Chondrocyte (in vitro differentiated cells): ENCODE measurements around the gene CHIT1. TPM values are rescaled to one million over a fixed set of nuclear protein-coding genes. Genes with fewer than 3 reads are reported as not detected.

ENCODE experiments used
- DNase-seq: peaks from one replicate; pipeline ENCODE4 v3.0.0; 2021; ENCODE audit warnings: mixed read lengths, low spot score
- H3K27ac Mint-ChIP-seq: one replicate; pipeline ENCODE4 v1.8.0; 2021; ENCODE audit warnings: mild to moderate bottlenecking, moderate library complexity, mixed read lengths; ENCODE audit not compliant: unreplicated experiment
- H3K27me3 Mint-ChIP-seq: 2 replicates; pipeline ENCODE4 v1.8.0; 2021; ENCODE audit warnings: low read depth, mixed read lengths
- H3K36me3 Mint-ChIP-seq: 2 replicates; pipeline ENCODE4 v1.8.0; 2021; ENCODE audit warnings: low read depth, mixed read lengths
- H3K4me1 Mint-ChIP-seq: 2 replicates; pipeline ENCODE4 v1.8.0; 2021; ENCODE audit warnings: low read depth, mild to moderate bottlenecking, mixed read lengths
- H3K4me3 Mint-ChIP-seq: one replicate; pipeline ENCODE4 v1.8.0; 2021; ENCODE audit warnings: mild to moderate bottlenecking, moderate library complexity, mixed read lengths; ENCODE audit not compliant: unreplicated experiment
- H3K9me3 Mint-ChIP-seq: 2 replicates; pipeline ENCODE4 v1.8.0; 2021; ENCODE audit warnings: low read depth, mixed read lengths
- CTCF ChIP-seq: fragments of 200-600 bp; sonication (generic); IDR thresholded peaks from 2 replicates; pipeline ENCODE4 v1.5.0; 2021; ENCODE audit warnings: antibody characterized with exemption, mild to moderate bottlenecking, moderate library complexity
- total RNA-seq: library from RNA; stranded (reverse); gene quantifications from 3 replicates; pipeline ENCODE4 v1.2.1, GENCODE V29; 2021

CHIT1 gene
- total RNA-seq, 1 donor from 2014 or later: not detected

DNA sequence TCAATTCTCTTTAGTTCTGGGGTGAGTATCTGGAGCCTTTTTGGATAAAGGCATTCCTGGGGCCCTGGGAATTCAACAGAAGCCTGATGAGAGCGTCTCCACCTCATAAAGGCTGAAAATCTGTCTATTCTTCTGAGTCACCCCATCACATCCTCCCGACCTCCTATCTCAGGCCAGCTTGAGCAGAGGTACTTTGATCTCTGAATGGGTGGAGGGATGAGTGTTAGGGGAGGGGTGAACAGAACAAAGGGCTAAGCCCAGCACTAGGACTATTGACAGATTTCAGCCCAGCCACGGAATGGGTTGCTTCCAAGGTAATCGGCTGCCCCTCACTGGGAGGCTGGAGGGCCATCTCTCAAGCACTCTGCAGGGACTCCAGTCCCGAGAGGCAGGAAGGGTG is 51.4 kb downstream of the CHIT1 start:
- H3K36me3 Mint-ChIP-seq: no peaks in the 10 kb centered on the region
- no peaks in the 10 kb centered on the region for H3K9me3 Mint-ChIP-seq
- no peak for TF ChIP-seq CTCF
- no peaks in the 10 kb centered on the region for H3K27me3 Mint-ChIP-seq
- H3K4me1 Mint-ChIP-seq: peaks cover 19% of the 10 kb centered on the region
- no peak for DNase-seq
- no peak overlapping the region for H3K27ac Mint-ChIP-seq
- no peak overlapping the region for H3K4me3 Mint-ChIP-seq

GRCh38 chr1:203177470-203178039 is 51.9 kb downstream of the CHIT1 start:
- H3K9me3 Mint-ChIP-seq: no peaks in the 10 kb centered on the region
- H3K4me3 Mint-ChIP-seq: no peak overlapping the region
- no peaks in the 10 kb centered on the region for H3K36me3 Mint-ChIP-seq
- no peak overlapping the region for H3K27ac Mint-ChIP-seq
- no peak for TF ChIP-seq CTCF
- H3K27me3 Mint-ChIP-seq: no peaks in the 10 kb centered on the region
- peaks cover 19% of the 10 kb centered on the region for H3K4me1 Mint-ChIP-seq
- no peak for DNase-seq

- peaks cover 2% of the 10 kb centered on the region for H3K27me3 Mint-ChIP-seq
- H3K27ac Mint-ChIP-seq: no peak overlapping the region
- no peak for TF ChIP-seq CTCF
- no peaks in the 10 kb centered on the region for H3K36me3 Mint-ChIP-seq
- no peaks in the 10 kb centered on the region for H3K9me3 Mint-ChIP-seq
- no peak overlapping the region for H3K4me3 Mint-ChIP-seq
- no peak for DNase-seq
- H3K4me1 Mint-ChIP-seq: peaks cover 19% of the 10 kb centered on the region
These were observed 52.5 kb downstream of the CHIT1 start for GRCh38 chr1:203177036-203177405.

DNA sequence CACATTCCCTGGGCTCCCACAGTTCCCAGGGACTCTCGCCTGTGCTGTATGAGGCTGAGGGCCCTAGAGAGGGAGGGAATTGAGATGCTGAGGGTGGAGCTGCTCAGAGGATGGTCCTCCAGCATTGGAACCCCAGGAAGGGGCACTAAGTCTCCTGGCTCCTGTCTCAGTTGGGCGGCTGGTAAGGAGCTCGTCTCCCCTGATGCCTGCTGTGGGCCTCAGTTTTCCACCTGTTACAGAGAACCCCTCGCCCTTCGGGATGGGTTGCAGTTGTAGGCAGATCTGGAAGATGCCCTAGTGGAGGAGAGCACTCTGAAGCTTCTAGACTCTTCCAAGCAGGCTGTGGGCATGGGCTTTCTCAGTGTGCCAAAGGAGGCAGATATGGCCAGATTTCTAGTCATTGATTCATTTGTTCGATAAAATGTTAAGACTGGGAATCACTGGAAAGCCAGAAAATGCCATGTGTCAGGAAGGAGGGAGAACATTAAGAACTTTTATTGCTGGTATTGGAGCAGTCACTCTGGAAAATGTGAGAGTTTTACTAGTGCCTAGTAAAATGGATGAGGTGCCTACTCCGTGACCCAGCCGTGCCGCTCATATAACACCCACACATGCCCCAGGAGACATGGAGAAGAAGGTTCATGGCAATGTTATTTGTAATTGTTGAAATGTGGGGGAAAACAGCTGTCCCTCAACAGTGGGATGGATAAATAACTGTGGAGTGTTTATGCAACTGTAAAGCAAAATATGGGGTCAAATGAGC is 53.0 kb downstream of the CHIT1 start:
- H3K27me3 Mint-ChIP-seq: peaks cover 2% of the 10 kb centered on the region
- H3K4me1 Mint-ChIP-seq: peaks cover 19% of the 10 kb centered on the region
- no peaks in the 10 kb centered on the region for H3K9me3 Mint-ChIP-seq

GRCh38 chr1:203175827-203176241 is 53.6 kb downstream of the CHIT1 start:
- H3K4me1 Mint-ChIP-seq: peaks cover 19% of the 10 kb centered on the region
- H3K9me3 Mint-ChIP-seq: no peaks in the 10 kb centered on the region
- no peak for TF ChIP-seq CTCF
- peaks cover 2% of the 10 kb centered on the region for H3K27me3 Mint-ChIP-seq
- no peak for DNase-seq
- H3K4me3 Mint-ChIP-seq: no peak overlapping the region
- H3K27ac Mint-ChIP-seq: no peak overlapping the region
- no peaks in the 10 kb centered on the region for H3K36me3 Mint-ChIP-seq

More for the DNA sequence above, 53.0 kb downstream of the CHIT1 start:
- no peak for DNase-seq
- Mint-ChIP-seq H3K4me3 (no peak overlapping the region), H3K36me3 (no peaks in the 10 kb centered on the region), H3K27ac (no peak overlapping the region)
- TF ChIP-seq CTCF: no peak
